Measurements from ENCODE around the gene TMPRSS9.
A peak's percentile ranks its signal among the peaks of the same experiment; 100 is the strongest.
"Not testable (repeated sequence)": the region's sequence is repeated elsewhere in the genome, so short reads cannot be mapped to it uniquely, and the experiment has no call there.

The TMPRSS9 gene

GRCh38 chr19:2458776-2459175, 98.7 kb downstream of the TMPRSS9 start:
- not testable (repeated sequence) for DNase-seq (ENCODE audit: low read depth in 2 of 2)

GRCh38 chr19:2460245-2460644, 100.2 kb downstream of the TMPRSS9 start:
- DNase-seq (ENCODE audit: low read depth in 2 of 2): no peak

GRCh38 chr19:2461751-2462634, 101.9 kb downstream of the TMPRSS9 start:
- peak; percentile 62 to 68 for DNase-seq (ENCODE audit: low read depth in 2 of 2)

GRCh38 chr19:2462635-2463421, 102.8 kb downstream of the TMPRSS9 start:
- no peak for DNase-seq (ENCODE audit: low read depth in 2 of 2)

DNA sequence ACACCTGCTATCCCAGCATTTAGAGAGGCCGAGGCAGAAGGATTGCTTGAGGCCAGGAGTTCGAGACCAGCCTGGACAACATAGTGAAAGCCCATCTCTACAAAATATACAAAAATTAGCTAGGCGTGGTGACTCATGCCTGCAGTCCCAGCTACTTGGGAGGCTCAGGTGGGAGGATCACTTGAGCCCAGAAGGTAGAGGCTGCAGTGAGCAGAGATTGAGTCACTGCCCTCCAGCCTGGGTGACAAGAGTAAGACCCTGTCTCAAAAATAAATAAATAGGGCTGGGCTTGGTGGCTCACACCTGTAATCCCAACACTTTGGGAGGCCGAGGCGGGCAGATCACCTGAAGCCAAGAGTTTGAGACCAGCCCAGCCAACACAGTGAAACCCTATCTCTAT, 103.6 kb downstream of the TMPRSS9 start:
- DNase-seq (ENCODE audit: low read depth in 2 of 2): not testable (repeated sequence)

- DNase-seq (ENCODE audit: low read depth in 2 of 2): no peak
Observed at GRCh38 chr19:2464389-2464788, 104.3 kb downstream of the TMPRSS9 start.

DNA sequence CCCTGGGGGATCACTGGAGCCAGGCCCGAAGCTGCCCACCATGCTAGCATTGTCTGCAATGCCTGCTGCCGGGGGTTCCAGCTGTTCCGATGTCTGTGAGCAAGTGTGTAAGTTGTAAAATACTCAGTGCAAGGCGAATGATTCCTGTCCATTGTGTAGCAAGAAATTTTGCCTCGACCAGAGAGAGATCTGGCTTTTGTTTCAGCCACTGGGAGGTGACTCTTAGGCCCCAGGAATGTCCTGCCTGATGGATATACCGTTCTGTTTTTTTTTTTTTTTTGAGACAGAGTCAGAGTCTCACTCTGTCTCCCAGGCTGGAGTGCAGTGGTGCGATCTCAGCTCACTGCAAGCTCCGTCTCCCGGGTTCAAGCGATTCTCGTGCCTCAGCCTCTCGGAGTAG, 108.5 kb downstream of the TMPRSS9 start:
- DNase-seq (ENCODE audit: low read depth in 2 of 2): no peak

DNA sequence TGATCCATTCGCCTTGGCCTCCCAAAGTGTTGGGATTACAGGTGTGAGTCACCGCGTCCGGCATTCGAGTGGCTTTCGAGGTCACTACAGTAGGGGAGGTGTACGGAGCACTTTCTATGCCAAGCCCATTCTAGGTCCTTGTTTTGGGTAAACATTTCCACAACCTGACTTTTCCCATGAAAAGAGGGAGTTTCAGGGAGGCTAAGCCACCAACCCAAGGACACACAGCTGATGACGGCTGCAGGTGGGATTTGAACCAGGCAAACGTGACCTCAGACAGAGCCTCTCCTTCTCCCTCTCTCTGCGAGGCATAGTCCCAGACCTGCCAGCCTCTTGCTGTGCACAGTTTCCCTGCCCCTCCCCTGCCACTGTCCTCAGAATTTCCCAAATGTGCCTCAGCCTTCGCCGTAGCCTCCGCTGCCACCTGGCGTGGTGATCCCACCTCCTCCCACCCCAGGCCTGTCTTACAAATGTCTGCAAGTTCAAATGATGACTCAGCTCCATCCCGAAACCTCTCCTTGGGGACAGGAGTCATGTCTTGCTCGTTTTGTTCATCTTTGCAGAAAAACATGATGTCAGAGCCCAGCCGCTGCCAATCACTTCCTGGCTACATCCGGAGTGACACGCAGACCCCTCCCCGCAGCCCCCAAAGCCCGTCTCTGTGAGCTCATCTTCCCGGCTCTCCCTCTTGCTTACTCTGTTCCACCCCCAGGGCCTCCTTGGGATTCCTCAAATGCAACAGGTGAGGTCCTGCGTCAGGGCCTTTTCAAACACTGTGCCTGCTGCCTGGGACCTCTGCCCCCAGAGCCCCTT, 109.2 kb downstream of the TMPRSS9 start:
- DNase-seq (ENCODE audit: low read depth in 2 of 2): no peak

DNA sequence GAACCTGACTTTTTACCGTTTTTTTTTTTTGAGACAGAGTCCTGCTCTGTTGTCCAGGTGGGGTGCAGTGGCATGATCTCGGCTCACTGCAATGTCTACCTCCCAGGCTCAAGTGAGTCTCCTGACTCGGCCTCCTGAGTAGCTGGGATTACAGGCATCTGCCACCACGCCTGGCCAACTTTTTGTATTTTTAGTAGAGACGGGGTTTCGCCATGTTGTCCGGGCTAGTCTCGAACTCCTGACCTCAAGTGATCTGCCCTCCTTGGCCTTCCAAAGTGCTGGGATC, 109.8 kb downstream of the TMPRSS9 start:
- not testable (repeated sequence) for DNase-seq (ENCODE audit: low read depth in 2 of 2)

DNA sequence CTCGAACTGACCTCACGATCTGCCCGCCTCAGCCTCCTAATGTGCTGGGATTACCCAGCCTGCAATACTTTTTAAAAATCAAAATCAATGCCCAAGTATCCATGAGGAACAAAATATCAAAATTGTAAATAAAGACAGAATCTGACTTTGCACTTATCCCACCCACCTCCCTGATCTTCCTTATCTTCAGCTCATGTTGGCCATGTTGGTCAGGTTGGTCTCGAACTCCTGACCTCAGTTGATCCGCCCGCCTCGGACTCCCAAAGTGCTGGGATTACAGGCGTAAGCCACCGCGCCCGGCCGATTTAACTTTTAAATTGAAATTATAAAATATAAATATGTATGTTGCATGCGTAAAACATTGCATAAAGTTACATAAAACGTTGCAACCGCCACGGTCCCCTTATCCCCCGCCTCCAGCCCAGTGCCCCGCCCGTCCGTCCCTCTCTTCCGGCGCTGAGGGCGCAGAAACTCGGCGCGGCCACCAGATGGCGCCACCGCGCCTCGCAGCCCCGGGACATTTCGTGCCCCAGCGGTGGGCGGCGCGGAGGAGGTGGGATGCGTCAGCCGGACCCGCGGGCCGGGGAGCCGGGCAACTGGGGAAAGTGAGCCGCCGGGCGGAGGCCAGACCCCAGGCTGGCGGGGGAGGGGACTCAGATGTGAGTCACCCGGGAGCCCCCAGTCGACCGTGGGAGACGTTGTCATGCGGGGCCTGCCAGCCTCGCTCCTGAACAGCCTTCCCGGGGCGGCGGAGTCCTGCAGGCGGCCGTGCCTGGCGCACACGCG, 114.4 kb downstream of the TMPRSS9 start:
- peak; percentile 91 to 94 for DNase-seq (ENCODE audit: low read depth in 2 of 2)

DNA sequence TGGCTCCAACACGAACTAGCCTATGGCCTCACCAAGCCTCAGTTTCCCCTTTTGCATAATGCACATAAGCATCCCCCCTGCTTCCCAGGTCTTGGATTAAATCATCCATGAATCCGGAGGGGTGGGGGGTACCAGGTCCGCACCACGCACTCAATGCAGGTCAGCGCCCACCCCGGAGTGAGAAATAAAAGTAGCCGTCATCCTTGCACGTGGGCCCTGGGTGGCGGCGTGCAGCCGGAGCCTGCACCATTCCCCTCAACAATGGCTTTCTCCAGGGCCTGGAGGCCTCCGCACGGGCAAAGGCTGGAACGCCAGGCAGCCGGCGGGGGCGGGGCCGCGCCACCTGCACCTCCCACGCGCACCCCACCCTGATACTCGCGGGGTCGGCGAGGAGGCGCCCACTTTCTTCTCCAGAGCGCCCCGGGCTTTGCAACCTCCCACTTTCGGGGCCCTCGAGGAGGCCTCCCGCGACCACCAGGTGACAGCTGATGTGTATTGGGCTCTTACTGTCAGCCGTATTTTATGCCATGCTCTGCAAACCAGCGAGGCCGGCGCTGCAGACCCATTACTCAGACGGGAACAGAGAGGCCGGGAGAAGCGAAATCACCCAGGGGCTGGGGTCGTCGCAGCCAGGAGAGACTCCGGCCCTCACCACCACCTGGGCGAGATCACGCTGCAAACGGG, 115.1 kb downstream of the TMPRSS9 start:
- DNase-seq (ENCODE audit: low read depth in 2 of 2): peak; percentile 52 to 62
